Stimulated activated CD8-positive, alpha-beta memory T cell treated with anti-CD3 and anti-CD28 coated beads, Interleukin-2, amount 100 ng/mL, for 1 hour (primary cell): ENCODE data around the gene DNASE1L1.

Source experiments
- DNase-seq, 2 donors: peaks; one replicate each; pipeline ENCODE4 v3.0.0-alpha.2; 2020; ENCODE audit warnings: low read depth in 2 of 2

Gene DNASE1L1

DNA sequence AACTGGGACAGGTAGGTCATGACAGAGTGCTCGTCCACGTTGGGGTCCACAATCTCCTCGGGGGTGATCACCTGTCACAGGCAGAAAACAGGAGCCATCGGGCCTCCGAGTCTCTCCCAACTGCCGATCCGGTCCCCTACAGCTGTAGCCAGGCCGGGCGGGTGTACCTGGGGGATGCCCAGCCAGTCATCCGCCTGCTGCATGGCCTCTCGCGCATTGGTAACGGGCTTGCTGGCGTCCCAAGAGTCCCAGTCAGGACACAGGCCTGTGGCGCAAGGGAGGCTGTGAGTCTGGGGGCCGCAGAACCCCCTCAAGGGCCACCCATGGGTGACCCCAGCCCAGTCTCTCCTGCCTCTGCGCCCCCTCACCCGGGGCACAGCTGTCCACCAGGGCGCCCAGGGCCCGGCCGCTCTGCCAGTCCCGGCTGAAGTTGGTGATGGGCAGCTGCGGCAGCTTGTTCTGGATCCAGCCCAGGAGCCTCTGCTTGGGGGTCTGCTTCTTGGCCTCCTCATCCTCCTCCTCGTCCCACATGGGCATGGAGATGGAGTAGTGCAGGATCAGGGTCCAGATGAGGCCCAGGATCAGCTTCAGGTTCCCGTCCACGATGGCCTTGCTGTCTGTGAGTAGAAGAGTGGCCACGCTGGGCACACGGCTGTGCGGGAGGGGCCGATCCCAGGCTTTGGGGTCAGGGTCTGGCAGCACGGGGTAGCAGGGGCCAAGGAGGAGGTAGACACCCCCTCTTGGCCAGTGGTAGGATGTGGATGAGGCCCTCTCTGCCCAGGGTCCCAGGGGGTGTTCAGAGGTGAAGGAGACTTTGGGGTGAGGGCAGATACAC, 41.4 kb downstream of the DNASE1L1 start:
- DNase-seq, result no peak

DNA sequence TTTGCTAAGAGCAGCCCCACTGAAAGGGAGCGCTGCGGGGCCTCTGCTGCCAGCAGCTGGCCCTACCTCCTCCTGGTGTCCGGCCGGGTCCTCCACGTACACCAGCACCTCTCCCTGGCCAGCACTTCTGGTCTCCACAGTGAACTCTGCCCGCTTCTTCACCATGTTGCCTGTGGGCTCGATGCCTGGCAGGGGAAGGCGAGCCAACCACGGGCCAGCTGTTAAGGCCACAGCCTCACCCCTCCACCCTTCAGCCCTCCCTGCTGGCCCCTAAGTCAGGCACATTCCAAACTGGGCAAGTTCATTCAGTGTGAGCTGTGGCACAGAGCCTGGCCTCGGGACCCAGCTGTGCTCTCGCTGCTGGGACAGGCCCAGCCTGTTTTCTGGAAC, 42.4 kb downstream of the DNASE1L1 start:
- DNase-seq, result no peak

DNA sequence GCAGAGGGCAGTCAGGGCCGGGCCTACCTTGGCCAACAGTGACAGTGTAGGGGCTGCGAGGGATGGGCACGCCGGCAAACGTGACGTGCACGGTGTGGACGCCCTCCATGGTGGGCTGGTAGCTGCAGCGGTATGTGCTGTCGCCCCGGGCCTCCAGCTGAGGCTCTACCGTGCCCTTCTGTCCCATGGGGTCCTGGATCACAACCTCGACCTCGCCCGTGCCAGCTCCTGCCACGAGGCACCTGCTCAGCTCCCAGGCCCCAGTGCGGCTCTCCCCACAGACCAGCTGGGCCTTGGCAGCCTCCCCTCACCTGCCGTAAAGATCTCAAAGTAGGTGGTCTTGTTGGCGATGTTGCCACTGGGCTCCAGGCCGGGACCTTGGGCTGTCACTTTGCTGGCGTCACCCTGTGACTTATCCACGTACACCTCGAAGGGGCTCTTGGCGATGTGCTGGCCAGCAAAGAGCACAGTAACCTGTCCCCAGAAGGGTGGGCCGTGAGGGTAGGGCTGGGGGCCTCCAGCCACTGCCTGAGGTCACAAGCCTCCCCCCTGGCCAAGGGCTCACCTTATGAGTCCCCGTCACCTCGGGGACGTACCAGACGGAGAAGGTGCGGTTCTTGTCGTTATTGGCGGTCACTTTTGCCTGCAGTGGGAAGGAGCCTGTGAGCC, 42.9 kb downstream of the DNASE1L1 start:
- no peak for DNase-seq

DNA sequence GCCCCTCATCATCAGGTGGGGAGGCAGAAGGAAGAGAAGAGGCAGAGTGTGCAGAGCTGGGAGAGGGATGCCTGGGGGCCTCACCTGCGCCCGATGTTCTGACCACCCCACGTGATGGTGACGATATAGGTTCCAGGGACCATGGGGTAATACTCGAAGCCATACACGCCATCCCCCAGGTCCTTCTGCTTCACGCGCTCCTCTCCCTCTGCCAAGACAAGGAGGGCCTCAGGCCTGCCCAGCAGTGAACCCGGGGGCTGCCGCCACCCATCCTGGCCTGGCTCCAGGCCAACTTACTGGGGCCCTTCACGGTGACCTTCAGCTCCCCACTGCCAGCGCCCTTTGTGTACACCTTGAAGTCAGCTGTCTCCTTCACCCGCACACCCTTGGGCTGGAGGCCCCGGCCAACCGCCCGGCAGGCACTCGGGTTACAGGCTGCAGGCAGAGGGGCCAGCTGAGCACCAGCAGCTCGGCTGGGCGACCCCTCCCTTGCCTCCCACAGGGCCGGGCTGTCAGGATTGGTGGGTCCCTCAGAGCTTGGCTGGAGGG, 43.9 kb downstream of the DNASE1L1 start:
- DNase-seq, result no peak

DNA sequence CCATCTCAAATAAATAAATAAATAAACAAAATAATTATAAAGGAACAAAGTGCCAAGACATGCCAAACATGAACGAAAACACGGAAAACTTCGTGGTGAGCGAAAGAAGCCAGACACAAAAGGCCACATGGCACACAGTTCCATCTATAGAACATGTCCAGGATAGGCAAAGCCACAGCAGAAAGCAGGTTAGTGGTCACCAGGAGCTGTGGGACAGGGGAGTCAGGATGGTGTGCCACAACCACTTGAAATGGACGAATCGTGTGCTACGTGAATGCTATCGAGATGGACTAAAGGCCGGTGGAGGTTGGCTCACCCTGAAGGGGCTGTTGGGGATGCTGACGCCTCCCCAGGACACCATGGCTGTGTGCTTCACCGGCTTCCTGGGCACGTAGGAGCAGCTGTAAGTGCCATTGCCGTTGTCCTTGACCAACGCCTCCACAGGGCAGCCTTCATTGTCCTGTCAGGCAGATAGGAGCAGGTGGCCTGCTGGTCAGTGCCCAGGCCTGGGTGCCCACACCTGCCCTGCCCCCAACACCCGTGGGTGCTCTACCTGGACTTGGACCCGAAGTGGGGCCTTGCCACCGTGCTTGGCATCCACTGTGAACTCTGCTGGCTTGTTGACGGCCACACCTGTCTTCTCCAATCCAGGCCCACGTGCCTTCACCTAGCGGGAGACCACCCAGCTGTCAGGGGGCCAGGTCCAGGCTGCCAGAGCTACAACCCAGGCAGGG, 45.2 kb downstream of the DNASE1L1 start:
- DNase-seq, result no peak

DNA sequence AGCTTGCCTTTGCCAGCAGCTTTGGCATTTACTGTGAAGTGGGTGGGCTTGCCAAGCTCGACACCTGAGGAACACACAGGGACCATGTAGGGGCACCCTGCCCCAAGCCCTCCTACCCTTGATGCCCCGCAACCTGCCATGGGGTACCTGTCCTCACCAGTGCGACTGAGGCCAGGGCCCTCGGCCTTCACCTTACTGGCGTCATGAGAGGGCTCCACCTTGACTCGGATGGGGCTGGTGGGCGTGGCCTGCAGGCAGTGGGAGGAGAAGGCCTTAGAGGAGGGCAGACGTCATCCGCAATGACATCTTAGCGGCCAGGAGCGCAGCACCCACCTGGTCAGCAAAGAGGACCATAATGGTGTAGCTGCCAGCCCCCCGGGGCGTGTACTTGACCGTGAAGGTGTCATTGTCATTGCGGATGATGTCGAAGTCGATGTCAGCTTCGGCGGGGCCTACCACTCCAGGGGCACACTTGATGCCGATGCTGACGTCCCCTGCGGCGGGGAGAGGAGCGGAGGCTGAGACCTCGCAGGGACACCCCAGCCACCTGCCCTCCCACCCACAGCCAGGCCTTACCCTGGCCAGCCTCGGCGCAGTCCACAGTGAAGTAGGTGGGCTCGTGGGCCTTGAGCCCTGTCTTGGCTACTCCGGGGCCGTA, 46.8 kb downstream of the DNASE1L1 start:
- DNase-seq, result no peak

DNA sequence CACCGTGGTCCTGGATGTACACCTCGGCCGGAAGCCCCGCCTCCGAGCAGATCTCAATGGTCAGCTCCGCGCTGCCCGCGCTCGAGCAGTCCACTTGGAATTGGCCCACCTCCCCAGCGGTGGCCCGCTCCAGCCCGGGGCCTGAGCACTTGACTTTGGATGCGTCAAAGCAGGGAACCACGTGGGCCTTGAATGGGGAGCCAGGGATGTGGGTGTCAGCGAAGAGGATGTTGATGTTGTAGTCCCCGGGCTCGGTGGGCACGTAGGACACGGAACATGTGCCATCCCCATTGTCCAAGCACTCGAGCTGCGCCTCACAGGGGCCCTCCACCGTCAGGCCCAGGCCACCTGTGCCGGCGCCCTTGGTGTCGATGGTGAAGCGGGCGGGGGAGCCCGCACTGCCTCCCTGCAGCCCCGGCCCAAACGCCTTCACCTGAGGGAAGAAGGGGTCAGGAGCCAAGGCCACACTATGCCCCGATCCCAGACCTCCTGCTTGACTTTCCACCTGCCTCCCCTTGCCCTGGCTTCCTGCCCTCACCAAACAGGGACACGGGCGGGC, 48.8 kb downstream of the DNASE1L1 start:
- DNase-seq, result no peak

DNA sequence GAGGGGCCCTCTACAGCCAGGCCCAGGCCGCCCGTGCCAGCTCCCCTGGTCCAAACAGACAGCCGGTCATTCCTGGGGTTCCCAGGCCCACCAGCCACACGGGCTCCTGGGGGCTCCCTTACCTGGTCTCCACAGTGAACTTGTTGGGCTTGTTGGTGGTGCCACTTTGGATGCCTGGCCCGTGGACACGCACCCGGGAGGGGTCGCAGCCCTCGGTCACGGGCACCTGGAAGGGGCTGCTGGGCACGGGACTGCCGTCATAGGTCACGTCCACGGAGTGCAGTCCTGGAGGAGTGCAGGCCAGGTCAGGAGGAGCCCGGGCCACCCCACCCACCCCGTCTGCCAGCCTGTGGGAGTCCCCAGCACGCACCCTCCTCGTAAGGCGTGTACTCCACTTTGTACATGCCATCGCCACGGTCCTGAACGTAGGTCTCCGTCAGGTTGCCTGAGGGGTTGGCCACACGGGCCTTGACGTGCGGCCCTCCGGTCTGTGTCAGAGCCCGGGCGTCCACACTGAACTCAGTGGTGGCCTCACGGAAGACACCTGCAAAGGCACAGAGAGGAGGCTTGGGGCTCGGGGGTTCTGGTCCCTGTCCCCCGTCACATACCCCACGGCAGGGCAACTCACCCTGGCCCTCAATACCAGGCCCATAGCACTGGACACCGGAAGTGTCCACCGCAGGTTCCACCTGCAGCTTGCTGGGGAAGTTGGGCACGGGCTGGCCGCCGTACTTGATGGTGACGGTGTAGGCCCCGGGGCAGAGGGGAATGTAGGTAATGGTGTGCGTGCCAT, 49.5 kb downstream of the DNASE1L1 start:
- DNase-seq, result no peak

DNA sequence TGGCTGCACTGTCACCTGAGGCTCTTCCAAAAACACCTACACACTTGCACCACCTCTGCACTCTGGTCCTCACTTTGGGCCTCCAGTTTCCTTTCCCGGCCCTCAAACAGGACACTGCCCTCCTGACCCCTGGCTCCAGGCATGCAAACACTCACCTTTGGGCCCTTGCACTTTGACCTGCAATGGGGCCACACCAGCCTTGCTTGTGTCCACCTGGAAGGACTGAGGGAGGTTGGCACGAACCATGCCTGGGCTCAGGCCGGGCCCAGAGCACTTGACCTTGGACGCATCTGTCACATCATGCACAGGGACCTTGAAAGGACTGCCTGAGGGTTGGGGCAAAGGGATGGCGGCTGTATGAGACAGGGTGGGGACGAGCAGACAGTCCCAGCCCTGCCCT, 50.2 kb downstream of the DNASE1L1 start:
- DNase-seq, result no peak

DNA sequence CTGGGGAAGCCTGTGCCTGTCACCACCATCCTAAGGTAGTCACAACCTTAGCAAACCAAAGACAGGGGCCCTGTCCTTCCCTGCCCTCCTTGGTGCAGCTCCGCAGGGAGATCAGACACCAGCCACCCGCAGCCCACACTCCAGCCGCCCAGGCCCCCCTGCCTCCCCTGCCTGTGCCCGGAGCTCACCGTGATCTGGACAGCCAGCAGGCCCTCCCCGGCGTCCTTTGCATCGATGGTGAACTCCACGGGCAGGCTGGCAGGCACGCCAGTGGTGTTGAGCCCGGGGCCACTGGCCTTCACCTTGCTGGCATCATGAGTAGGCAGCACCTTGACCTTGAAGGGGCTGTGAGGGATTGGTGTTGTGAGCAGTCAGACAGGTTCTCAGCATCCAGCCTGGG, 51.0 kb downstream of the DNASE1L1 start:
- no peak for DNase-seq

DNA sequence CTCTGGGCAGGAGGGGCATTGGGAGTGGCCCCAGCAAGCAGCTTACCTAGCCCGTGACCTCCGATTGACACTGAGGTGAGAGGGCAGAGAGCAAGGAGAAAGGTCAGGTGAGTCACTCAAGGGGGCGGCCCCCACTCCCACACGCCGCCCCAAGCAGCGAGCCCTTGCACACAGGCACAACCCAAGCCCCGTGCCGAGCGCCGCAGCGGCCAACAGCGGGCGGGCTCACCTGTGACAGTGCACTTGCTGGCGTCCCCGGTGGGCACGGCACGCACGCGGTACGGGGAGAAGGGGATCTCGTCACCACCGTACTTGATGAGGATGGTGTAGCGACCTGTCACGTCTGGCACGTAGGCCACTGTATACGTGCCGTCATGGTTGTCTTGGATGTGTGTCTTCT, 51.8 kb downstream of the DNASE1L1 start:
- no peak for DNase-seq

DNA sequence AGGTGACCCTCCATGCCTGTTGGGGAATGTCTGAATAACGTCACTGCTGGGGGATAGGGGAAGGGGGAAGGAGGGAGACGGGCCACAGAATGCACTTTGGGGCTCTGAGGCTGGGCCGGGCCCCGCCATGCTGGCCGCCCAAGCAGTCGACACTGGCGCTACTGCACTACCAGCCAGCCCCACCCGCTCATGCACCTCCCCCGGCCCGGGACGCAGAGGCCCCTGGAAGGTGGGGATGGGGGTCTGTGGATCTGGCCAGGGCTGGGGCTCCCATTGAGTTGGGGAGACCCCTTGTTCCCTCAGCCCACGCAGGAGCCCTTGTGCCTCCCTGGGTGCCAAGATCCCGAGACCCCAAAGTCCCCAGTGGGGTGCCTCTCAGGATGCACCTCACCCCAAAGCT, 52.5 kb downstream of the DNASE1L1 start:
- no peak for DNase-seq

DNA sequence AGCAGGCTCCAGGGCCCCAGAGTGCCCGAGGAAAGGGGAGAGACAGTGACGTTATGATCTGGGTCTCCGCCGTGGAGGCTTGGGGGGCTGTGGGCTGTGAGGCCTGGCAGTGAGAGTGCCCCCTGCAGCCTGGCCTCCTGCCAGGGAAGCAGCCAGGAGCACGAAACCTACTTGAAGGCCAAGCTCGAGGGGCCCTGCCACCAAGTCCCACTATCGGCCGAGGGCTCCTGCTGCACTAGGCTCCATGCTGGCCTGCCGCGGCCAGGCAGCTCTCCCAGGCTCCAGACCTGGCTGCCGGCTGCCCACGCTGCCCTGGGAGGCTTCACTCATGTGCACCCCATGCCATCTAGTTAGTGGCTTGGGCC, 53.3 kb downstream of the DNASE1L1 start:
- DNase-seq, result no peak

DNA sequence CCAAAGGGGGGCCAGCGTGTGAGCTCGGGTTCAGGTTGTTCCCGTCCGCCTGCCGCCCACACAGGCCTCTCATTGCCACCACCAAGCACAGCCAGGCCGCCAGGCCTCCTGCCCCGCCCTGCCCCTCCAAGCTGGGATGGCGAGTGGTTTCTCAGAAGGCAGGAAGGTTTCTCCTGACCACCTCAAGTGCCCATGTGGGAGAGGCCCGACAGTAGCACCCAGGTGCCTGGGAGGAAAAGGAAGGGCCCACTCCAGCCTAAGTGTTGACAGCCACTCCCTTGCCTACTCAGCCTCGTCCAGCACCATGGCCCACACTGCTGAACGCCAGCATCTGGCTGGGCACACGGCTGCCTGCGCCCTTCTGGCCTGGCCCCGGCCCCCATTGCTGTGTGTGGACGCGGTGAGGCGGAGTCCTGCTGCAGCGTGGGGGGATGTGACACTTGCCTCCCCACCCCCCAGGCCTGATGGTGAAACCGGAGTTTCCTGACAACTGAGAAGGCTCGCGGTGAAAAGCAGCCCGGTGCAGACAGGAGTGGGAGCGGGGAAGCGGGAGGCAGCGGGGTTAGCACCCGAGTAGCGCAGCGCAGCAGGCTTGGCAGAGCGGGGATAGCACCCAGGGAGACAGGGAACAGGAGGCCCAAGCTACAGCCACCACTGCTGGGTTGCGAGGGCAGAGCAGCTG, 53.8 kb downstream of the DNASE1L1 start:
- DNase-seq, result no peak

DNA sequence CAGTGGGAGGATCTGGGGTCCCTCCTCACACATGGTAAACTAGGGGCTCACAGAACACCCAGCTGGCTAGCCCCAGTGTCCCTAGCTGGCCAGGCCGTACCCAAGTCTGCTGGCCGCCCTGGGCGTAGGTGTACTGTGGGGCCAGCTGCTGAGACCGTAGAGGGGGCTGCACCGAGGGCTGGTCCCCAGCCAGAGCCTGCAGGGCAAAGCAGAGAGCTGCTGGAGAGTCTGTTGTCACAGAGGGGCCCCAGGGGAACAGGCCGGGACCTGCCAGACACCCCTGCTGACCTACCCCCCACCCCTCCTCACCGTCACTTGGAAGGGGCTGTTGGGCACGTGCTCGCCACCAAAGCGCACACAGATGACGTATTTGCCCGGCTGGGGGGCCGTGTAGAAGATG, 54.5 kb downstream of the DNASE1L1 start:
- DNase-seq, result no peak

DNA sequence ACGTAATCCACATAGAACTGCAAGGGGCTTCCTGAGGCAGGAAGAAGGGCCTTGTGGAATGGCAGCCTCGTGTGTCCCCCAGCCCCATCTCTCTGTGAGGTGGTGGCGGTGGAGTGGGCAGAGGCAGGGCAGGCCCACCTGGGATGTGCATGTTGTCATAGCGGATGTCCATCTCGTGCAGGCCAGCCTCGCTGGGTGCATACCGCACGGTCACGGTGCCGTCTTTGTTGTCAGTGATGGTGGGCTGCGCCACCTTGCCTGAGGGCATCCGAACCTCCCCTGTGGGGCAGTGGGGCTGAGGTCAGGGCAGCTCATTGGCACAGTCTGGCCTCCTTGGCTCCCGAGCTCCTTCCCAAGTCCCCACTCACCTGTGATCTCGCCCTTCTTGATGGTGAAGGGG, 55.0 kb downstream of the DNASE1L1 start:
- DNase-seq, result no peak

DNA sequence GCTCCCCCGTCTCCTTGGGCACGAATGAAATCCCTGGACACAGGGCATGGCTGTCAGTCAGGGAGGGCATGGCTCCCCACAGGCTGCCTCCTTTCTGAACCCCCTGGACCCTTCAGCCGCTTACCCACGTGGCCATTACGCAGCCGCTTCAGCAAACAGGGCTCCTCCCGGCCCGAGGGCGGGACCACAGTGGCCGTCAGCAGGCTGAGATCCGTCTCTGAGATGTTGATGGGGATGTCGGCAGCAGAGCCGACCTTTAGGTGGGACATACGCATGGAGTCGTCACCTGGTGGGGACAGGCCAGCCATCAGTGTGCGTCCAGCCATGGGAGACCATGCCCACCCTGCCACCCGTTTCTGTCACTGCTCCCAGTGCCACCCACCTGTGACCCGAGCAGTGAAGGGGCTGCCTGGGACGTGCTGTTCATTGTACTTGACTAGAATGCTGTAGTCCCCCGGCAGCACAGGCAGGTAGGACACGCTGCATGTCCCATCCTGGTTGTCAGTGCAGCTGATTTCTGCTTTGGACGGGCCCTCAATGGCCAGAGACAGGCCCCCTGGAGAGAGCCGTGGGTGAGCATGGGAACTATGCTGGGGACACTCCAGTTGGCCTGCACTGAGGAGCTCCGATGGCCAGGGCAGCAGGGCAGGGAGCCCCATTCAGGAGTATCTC, 55.7 kb downstream of the DNASE1L1 start:
- DNase-seq, result no peak

DNA sequence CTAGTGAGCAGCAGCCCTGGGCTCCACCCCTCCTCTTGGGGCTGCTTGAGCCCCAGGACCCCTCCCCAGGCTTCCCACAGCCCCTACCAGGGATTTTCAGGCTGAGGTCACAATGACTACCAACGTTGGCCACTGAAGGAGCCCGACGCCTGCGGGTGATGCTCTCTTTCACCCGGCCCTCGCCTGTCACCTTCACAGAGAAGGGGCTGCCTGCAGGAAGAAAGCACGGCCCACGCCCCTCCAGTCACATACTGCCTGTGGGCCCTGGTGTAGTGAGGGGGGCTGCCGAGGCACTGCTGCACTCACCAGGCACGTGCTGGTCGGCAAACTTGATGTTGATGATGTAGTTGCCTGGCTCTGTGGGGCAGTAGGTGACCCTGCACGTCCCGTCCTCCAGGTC, 56.6 kb downstream of the DNASE1L1 start:
- no peak for DNase-seq

DNA sequence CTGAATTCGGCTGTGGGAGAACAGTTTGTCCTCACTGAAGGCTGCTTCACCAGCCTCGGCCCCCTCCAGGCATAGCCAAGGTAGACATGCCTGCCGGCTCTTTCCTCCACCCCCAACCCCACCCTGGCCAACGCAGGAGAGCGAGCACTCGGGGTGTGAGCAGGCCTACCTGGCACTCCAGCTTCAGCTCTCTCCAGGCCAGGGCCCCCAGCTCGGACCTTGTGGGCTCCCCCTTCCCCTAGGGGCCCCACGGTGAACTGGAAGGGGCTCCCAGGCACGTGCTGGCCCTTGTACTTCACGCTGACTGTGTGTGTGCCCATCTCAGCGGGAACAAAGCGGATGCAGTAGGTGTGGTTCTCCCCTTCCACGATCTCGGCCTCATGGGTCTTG, 57.0 kb downstream of the DNASE1L1 start:
- DNase-seq, result no peak
